ENCODE data around the gene SLIT3.

The SLIT3 gene

DNA sequence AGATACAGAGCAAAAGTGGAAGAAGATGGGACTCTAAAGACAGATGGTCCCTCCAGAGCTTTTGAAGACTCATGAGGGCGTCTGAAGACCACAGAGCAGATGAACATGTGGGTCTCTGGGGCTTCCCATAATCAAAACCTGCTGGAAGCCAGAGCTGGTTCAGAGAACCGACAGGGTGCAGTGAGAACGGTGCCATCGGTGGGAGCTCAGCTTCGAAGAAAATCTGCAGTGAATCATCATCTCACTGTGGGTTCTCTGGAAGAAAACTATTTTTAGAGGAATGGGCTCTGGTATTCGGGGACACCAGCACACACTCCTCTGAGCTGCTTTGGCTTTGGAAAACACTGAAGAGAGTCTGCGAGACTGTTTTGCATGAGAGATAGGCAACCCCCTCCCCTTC, 499.4 kb downstream of the SLIT3 start:
- H3K4me3 ChIP-seq = no peak overlapping the region
- H3K9ac ChIP-seq (ENCODE audit: insufficient read length) = no peak overlapping the region
- H3K9me3 ChIP-seq (ENCODE audit: low read depth, low read length) = no peaks in the 10 kb centered on the region
- no peaks in the 10 kb centered on the region for H3K36me3 ChIP-seq (ENCODE audit: insufficient read depth, low read length)
- DNase-seq (ENCODE audit: low read depth, low spot score) = no peak
- TF ChIP-seq EZH2 (IDR thresholded peaks at IDR 0.05) (no peak), FOXP2 (optimal IDR thresholded peaks at IDR 0.05; ENCODE audit: control extremely low read depth, extremely low read length, insufficient read depth) (no peak), POLR2AphosphoS5 (IDR thresholded peaks at IDR 0.05; ENCODE audit: borderline replicate concordance, low read depth, low read length) (no peak)
- no peak overlapping the region for H3K27ac ChIP-seq

DNA sequence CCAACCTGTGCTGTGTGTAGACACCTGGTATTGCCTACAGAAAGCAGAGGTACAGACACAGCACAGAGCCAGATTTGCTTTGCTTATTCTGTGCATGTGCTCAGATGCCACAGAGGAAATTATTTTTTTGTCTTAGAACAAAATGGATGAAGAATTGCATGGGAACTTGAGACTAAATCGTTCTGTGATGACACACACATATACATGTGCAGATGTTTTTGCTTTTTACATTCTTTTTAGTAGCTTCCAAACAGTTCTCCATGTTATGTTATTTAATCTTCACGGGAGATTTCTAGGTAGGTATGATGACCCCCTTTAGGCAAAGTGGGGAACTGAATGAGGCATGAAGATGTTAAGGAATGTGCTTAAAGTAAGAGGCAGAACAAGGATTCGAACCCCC, 500.2 kb downstream of the SLIT3 start:
- TF ChIP-seq FOXP2 (optimal IDR thresholded peaks at IDR 0.05; ENCODE audit: control extremely low read depth, extremely low read length, insufficient read depth) (no peak), POLR2AphosphoS5 (IDR thresholded peaks at IDR 0.05; ENCODE audit: borderline replicate concordance, low read depth, low read length) (no peak), EZH2 (IDR thresholded peaks at IDR 0.05) (no peak)
- Histone ChIP-seq H3K9me3 (ENCODE audit: low read depth, low read length) (no peaks in the 10 kb centered on the region), H3K4me3 (no peak overlapping the region), H3K9ac (ENCODE audit: insufficient read length) (no peak overlapping the region), H3K27ac (no peak overlapping the region), H3K36me3 (ENCODE audit: insufficient read depth, low read length) (no peaks in the 10 kb centered on the region)
- no peak for DNase-seq (ENCODE audit: low read depth, low spot score)

GRCh38 chr5:168798065-168799023, 502.6 kb downstream of the SLIT3 start:
- TF ChIP-seq POLR2AphosphoS5 (IDR thresholded peaks at IDR 0.05; ENCODE audit: borderline replicate concordance, low read depth, low read length) = no peak
- TF ChIP-seq FOXP2 (optimal IDR thresholded peaks at IDR 0.05; ENCODE audit: control extremely low read depth, extremely low read length, insufficient read depth) = no peak
- TF ChIP-seq EZH2 (IDR thresholded peaks at IDR 0.05) = no peak
- no peak overlapping the region for H3K27ac ChIP-seq
- no peak for DNase-seq (ENCODE audit: low read depth, low spot score)
- H3K36me3 ChIP-seq (ENCODE audit: insufficient read depth, low read length) = no peaks in the 10 kb centered on the region
- no peak overlapping the region for H3K4me3 ChIP-seq
- H3K9ac ChIP-seq (ENCODE audit: insufficient read length) = no peak overlapping the region
- no peaks in the 10 kb centered on the region for H3K9me3 ChIP-seq (ENCODE audit: low read depth, low read length)

- H3K27ac ChIP-seq = no peak overlapping the region
- H3K9me3 ChIP-seq (ENCODE audit: low read depth, low read length) = no peaks in the 10 kb centered on the region
- no peak for TF ChIP-seq POLR2AphosphoS5 (IDR thresholded peaks at IDR 0.05; ENCODE audit: borderline replicate concordance, low read depth, low read length)
- no peak for TF ChIP-seq FOXP2 (optimal IDR thresholded peaks at IDR 0.05; ENCODE audit: control extremely low read depth, extremely low read length, insufficient read depth)
- no peak for TF ChIP-seq EZH2 (IDR thresholded peaks at IDR 0.05)
- DNase-seq (ENCODE audit: low read depth, low spot score) = no peak
- no peak overlapping the region for H3K9ac ChIP-seq (ENCODE audit: insufficient read length)
- H3K36me3 ChIP-seq (ENCODE audit: insufficient read depth, low read length) = no peaks in the 10 kb centered on the region
- no peak overlapping the region for H3K4me3 ChIP-seq
Observed at GRCh38 chr5:168796593-168797580, 504.1 kb downstream of the SLIT3 start.

DNA sequence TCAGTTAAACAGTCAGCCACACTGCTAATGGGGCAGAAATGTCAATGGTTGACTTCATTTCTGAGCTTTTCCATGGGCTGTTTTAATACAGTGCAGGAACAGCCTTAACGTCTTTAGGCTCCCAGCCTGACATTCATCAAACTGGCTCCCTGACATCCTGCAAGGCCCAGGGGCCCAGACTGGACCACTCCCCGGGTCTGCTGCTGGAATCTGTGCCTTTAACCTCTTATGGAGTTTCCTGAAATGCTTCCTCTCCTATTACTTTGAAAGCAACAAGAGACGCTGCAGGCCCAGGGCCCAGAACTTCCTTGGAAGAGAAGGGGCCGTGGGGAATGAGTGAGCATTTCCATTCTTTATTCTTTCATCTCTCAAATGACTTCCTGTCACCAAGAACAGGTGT, 504.9 kb downstream of the SLIT3 start:
- Histone ChIP-seq H3K9me3 (ENCODE audit: low read depth, low read length) (no peaks in the 10 kb centered on the region), H3K27ac (no peak overlapping the region), H3K36me3 (ENCODE audit: insufficient read depth, low read length) (no peaks in the 10 kb centered on the region), H3K9ac (ENCODE audit: insufficient read length) (no peak overlapping the region), H3K4me3 (no peak overlapping the region)
- no peak for DNase-seq (ENCODE audit: low read depth, low spot score)
- TF ChIP-seq FOXP2 (optimal IDR thresholded peaks at IDR 0.05; ENCODE audit: control extremely low read depth, extremely low read length, insufficient read depth) (no peak), EZH2 (IDR thresholded peaks at IDR 0.05) (no peak), POLR2AphosphoS5 (IDR thresholded peaks at IDR 0.05; ENCODE audit: borderline replicate concordance, low read depth, low read length) (no peak)

GRCh38 chr5:168793841-168794837, 506.8 kb downstream of the SLIT3 start:
- Histone ChIP-seq H3K9me3 (ENCODE audit: low read depth, low read length) (no peaks in the 10 kb centered on the region), H3K27ac (no peak overlapping the region), H3K9ac (ENCODE audit: insufficient read length) (no peak overlapping the region), H3K36me3 (ENCODE audit: insufficient read depth, low read length) (no peaks in the 10 kb centered on the region), H3K4me3 (no peak overlapping the region)
- no peak for TF ChIP-seq EZH2 (IDR thresholded peaks at IDR 0.05)
- TF ChIP-seq FOXP2 (optimal IDR thresholded peaks at IDR 0.05; ENCODE audit: control extremely low read depth, extremely low read length, insufficient read depth) = no peak
- no peak for TF ChIP-seq POLR2AphosphoS5 (IDR thresholded peaks at IDR 0.05; ENCODE audit: borderline replicate concordance, low read depth, low read length)
- DNase-seq (ENCODE audit: low read depth, low spot score) = no peak

GRCh38 chr5:168792678-168793077, 508.3 kb downstream of the SLIT3 start:
- Histone ChIP-seq H3K4me3 (no peak overlapping the region), H3K9ac (ENCODE audit: insufficient read length) (no peak overlapping the region), H3K27ac (no peak overlapping the region), H3K36me3 (ENCODE audit: insufficient read depth, low read length) (no peaks in the 10 kb centered on the region), H3K9me3 (ENCODE audit: low read depth, low read length) (no peaks in the 10 kb centered on the region)
- DNase-seq (ENCODE audit: low read depth, low spot score) = no peak
- TF ChIP-seq POLR2AphosphoS5 (IDR thresholded peaks at IDR 0.05; ENCODE audit: borderline replicate concordance, low read depth, low read length) (no peak), EZH2 (IDR thresholded peaks at IDR 0.05) (no peak), FOXP2 (optimal IDR thresholded peaks at IDR 0.05; ENCODE audit: control extremely low read depth, extremely low read length, insufficient read depth) (no peak)

Measured in SK-N-MC (cell line).